MM.1S (cell line): ENCODE measurements around the gene CREG1.

Experiments
- EZH2 ChIP-seq: fragments of 300-600 bp; sonication (generic); optimal IDR thresholded peaks from 2 replicates; pipeline ENCODE3; 2017; ENCODE audit warnings: low read depth, mild to moderate bottlenecking, antibody characterized with exemption, low read length, mixed read lengths
- TF ChIP-seq, protein P1 (sequence below): fragments of 300-600 bp; sonication (generic); IDR thresholded peaks from 2 replicates; pipeline ENCODE4 v1.5.1; 2016; ENCODE audit warnings: antibody characterized with exemption, low read length, mixed read lengths

DNA sequence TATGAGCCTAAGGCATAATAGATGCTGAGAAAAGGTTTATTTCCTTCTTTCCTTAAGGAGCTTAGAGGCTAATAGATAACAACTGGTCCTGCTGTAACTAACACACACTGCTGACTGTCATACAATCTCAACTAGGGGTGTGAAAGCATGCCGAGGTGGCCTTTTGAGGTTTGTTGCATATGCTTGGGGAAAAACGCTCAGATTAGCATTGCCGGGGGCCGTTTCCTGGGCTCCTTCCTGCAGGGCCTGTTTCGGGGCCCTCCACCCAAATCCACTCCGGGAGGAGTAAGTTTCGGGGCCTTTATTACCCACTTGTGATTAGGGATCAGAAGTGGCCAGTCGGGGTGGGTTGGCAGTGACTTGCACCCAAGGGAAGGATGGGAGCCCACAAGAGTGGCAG is 49.3 kb upstream of the CREG1 start:
- TF ChIP-seq, protein P1, sequence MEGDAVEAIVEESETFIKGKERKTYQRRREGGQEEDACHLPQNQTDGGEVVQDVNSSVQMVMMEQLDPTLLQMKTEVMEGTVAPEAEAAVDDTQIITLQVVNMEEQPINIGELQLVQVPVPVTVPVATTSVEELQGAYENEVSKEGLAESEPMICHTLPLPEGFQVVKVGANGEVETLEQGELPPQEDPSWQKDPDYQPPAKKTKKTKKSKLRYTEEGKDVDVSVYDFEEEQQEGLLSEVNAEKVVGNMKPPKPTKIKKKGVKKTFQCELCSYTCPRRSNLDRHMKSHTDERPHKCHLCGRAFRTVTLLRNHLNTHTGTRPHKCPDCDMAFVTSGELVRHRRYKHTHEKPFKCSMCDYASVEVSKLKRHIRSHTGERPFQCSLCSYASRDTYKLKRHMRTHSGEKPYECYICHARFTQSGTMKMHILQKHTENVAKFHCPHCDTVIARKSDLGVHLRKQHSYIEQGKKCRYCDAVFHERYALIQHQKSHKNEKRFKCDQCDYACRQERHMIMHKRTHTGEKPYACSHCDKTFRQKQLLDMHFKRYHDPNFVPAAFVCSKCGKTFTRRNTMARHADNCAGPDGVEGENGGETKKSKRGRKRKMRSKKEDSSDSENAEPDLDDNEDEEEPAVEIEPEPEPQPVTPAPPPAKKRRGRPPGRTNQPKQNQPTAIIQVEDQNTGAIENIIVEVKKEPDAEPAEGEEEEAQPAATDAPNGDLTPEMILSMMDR, result no peak
- no peak for TF ChIP-seq EZH2
